Measurements from ENCODE around the gene FOXC2.

GRCh38 chr16:86571530-86571915, 4.9 kb downstream of the FOXC2 start:
- no peak for TF ChIP-seq CTCF (IDR thresholded peaks at IDR 0.05 in 2 of 3, conservative IDR thresholded peaks at IDR 0.05 in 1 of 3; ENCODE audit: insufficient read depth in 2 of 3, low read depth in 1 of 3, low read length in 3 of 3)
- no peak for TF ChIP-seq STAT6 (CRISPR knock-in tag; IDR thresholded peaks at IDR 0.05)
- no peak for TF ChIP-seq NRF1 (conservative IDR thresholded peaks at IDR 0.05 in 1 of 2, IDR thresholded peaks at IDR 0.05 in 1 of 2)
- no peak for TF ChIP-seq SIN3A (IDR thresholded peaks at IDR 0.05; ENCODE audit: borderline replicate concordance in 2 of 2, control insufficient read depth in 1 of 2, low read depth in 2 of 2, low read length in 2 of 2)
- no peak for TF ChIP-seq FOXJ3 (CRISPR knock-in tag; IDR thresholded peaks at IDR 0.05)
